Measurements from ENCODE around the gene AGRP.

DNA sequence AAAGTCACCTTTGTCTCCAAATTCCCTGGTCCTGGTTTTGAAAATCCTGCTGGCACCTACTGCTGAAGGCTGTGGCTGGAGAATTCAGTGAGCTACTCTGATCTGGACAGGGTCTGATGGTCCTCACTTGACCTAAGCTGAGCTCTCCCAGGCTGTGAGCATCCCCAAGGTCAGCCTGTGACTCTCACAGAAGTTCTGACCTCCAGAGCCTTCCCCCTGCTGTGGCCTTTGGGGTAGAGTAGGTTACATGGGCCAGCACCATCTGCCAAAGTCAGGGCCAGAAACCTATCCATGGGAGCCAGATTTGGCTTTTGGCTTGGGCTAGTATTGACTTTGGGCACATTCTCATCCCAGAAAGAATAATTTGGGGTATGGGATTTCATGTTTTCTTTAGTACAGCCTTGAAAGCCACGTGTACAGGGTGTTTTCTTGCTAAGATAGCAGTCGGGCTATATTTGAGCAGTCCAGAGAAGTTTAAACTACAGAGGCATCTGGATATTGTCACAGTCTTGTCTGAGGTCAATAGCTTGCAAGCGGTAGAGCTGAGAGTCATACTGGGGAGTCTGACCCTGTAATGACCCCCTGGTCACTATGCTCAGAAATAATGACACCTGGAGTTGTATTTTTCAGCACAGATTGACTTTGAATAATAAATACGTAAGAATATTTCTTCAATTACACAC lies 6.2 kb upstream of the AGRP start:
- TF ChIP-seq, protein P1, sequence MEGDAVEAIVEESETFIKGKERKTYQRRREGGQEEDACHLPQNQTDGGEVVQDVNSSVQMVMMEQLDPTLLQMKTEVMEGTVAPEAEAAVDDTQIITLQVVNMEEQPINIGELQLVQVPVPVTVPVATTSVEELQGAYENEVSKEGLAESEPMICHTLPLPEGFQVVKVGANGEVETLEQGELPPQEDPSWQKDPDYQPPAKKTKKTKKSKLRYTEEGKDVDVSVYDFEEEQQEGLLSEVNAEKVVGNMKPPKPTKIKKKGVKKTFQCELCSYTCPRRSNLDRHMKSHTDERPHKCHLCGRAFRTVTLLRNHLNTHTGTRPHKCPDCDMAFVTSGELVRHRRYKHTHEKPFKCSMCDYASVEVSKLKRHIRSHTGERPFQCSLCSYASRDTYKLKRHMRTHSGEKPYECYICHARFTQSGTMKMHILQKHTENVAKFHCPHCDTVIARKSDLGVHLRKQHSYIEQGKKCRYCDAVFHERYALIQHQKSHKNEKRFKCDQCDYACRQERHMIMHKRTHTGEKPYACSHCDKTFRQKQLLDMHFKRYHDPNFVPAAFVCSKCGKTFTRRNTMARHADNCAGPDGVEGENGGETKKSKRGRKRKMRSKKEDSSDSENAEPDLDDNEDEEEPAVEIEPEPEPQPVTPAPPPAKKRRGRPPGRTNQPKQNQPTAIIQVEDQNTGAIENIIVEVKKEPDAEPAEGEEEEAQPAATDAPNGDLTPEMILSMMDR (IDR thresholded peaks at IDR 0.05): no peak
- TF ChIP-seq POLR2A (IDR thresholded peaks at IDR 0.05): no peak

Measured in heart left ventricle (tissue), 13 donors.